IPS DF 4.7 (cell line): Measurements from ENCODE around the gene CIT.
A peak's percentile ranks its signal among the peaks of the same experiment; 100 is the strongest.

ENCODE experiments used
- DNase-seq: peaks from one replicate; pipeline ENCODE4 v3.0.0-alpha.2; 2013; ENCODE audit warnings: low spot score; ENCODE audit errors: extremely low read depth

CIT gene

GRCh38 chr12:119652665-119653064 is 224.5 kb downstream of the CIT start:
- no peak for DNase-seq

GRCh38 chr12:119649202-119649808 is 227.8 kb downstream of the CIT start:
- no peak for DNase-seq

- DNase-seq: no peak
Observed at GRCh38 chr12:119645535-119646059, 231.5 kb downstream of the CIT start.

GRCh38 chr12:119644930-119645329 is 232.2 kb downstream of the CIT start:
- no peak for DNase-seq

- DNase-seq: peak; percentile 11
Observed at GRCh38 chr12:119642986-119643385, 234.1 kb downstream of the CIT start.
